H1 (cell line): ENCODE data around the gene VIT. TPM values are rescaled to one million over a fixed set of nuclear protein-coding genes. Genes with fewer than 3 reads are reported as not detected.

Experiments
- CTCF ChIA-PET: fragments of 300-600 bp; sonication (Branson Sonifier 250); formaldehyde crosslinking; loops from one replicate; lab custom pipeline; 2021; ENCODE audit not compliant: partially characterized antibody; lab: Charles Lee
- POLR2A ChIA-PET: fragments of 300-600 bp; sonication (Branson Sonifier 250); formaldehyde crosslinking; loops from one replicate; lab custom pipeline; 2021; ENCODE audit warnings: inconsistent platforms; ENCODE audit not compliant: partially characterized antibody; lab: Charles Lee
- DNase-seq, 2 experiments: peaks; one replicate each; pipeline versions ENCODE4 v3.0.0 to v3.0.0-alpha.2; 2010 to 2022; ENCODE audit warnings: low spot score in 2 of 2, low read depth in 1 of 2, mixed read lengths in 1 of 2
- FAIRE-seq: peaks from 2 replicates; lab custom pipeline; 2011; peaks lifted over from hg19 to GRCh38; lab: Jason Lieb, UNC
- H2AFZ ChIP-seq: 2 replicates; pipeline ENCODE4 v1.8.1; 2012; ENCODE audit warnings: low read length, inconsistent platforms
- H2AK5ac ChIP-seq: 2 replicates; pipeline ENCODE4 v1.6.1; 2013; ENCODE audit warnings: low read depth, low read length
- H2BK120ac ChIP-seq: replicated peaks from 2 replicates; pipeline ENCODE3; 2013; ENCODE audit warnings: low read depth, low read length, inconsistent platforms
- H2BK12ac ChIP-seq: 2 replicates; pipeline ENCODE4 v1.6.1; 2013; ENCODE audit warnings: low read depth, low read length
- H2BK15ac ChIP-seq: 2 replicates; pipeline ENCODE4 v1.6.1; 2013; ENCODE audit warnings: low read length
- H2BK20ac ChIP-seq: 2 replicates; pipeline ENCODE4 v1.6.1; 2013; ENCODE audit warnings: low read length
- H2BK5ac ChIP-seq: 2 replicates; pipeline ENCODE4 v1.6.1; 2013; ENCODE audit warnings: low read depth, low read length
- H3K14ac ChIP-seq: 2 replicates; pipeline ENCODE4 v1.6.1; 2013; ENCODE audit warnings: inconsistent platforms; ENCODE audit not compliant: insufficient read length
- H3K18ac ChIP-seq: 2 replicates; pipeline ENCODE4 v1.6.1; 2013; ENCODE audit warnings: low read length; ENCODE audit errors: extremely low read depth
- H3K23ac ChIP-seq: 2 replicates; pipeline ENCODE4 v1.6.1; 2013; ENCODE audit warnings: inconsistent platforms; ENCODE audit not compliant: insufficient read length
- H3K23me2 ChIP-seq: 2 replicates; pipeline ENCODE4 v1.6.1; 2013; ENCODE audit warnings: low read depth, low read length
- H3K27ac ChIP-seq: 2 replicates; pipeline ENCODE4 v1.6.1; 2011; ENCODE audit warnings: low read depth, low read length, inconsistent platforms
- H3K27me3 ChIP-seq, 4 experiments: replicated peaks in 1 of 4; 1 replicate in 1 of 4; 2 replicates in 3 of 4; pipeline versions ENCODE4 v1.6.1 to v1.8.1; 2011 to 2013; ENCODE audit warnings: low read length in 3 of 4, mild to moderate bottlenecking in 3 of 4, inconsistent platforms in 2 of 4, mixed read lengths in 2 of 4, moderate library complexity in 1 of 4; ENCODE audit not compliant: control insufficient read depth in 3 of 4, insufficient read depth in 3 of 4; ENCODE audit errors: extremely low read depth in 1 of 4
- H3K36me3 ChIP-seq, 4 experiments: 2 replicates each; pipeline versions ENCODE4 v1.6.1 to v1.8.1; 2011 to 2013; ENCODE audit warnings: mild to moderate bottlenecking in 4 of 4, low read length in 3 of 4, moderate library complexity in 2 of 4, control low read depth in 1 of 4, inconsistent platforms in 1 of 4; ENCODE audit not compliant: insufficient read depth in 4 of 4, control insufficient read depth in 2 of 4
- H3K4ac ChIP-seq: replicated peaks from 2 replicates; pipeline ENCODE3; 2013; ENCODE audit warnings: low read length, low read depth, mixed read lengths, inconsistent platforms; ENCODE audit not compliant: insufficient read length
- H3K4me1 ChIP-seq, 4 experiments: replicated peaks in 1 of 4; 1 replicate in 1 of 4; 2 replicates in 3 of 4; pipeline versions ENCODE4 v1.6.1 to v1.8.1; 2011 to 2013; ENCODE audit warnings: low read length in 3 of 4, inconsistent platforms in 2 of 4, mixed read lengths in 1 of 4; ENCODE audit not compliant: insufficient read depth in 4 of 4, control insufficient read depth in 3 of 4
- H3K4me2 ChIP-seq, 2 experiments: 2 replicates each; pipeline versions ENCODE4 v1.6.1 to v1.8.1; 2011 to 2013; ENCODE audit warnings: low read depth in 2 of 2, low read length in 2 of 2, control low read depth in 1 of 2, inconsistent platforms in 1 of 2, mild to moderate bottlenecking in 1 of 2; ENCODE audit not compliant: insufficient read depth in 1 of 2
- H3K4me3 ChIP-seq, 4 experiments: fragments of 200-600, 300-600 bp in 1 of 4; sonication (generic), shearing (Covaris generic), sonication (Bioruptor Twin) in 1 of 4; 2 replicates each; pipeline versions ENCODE4 v1.5.1 to v1.8.1; 2011 to 2016; ENCODE audit warnings: low read length in 4 of 4, low read depth in 3 of 4, control low read depth in 2 of 4, inconsistent platforms in 2 of 4, mild to moderate bottlenecking in 2 of 4, mixed read lengths in 1 of 4, moderate library complexity in 1 of 4; ENCODE audit not compliant: insufficient read depth in 2 of 4; ENCODE audit errors: extremely low read depth in 1 of 4
- H3K56ac ChIP-seq: replicated peaks from 2 replicates; pipeline ENCODE3; 2013; ENCODE audit warnings: low read depth, mild to moderate bottlenecking, mixed read lengths, low read length, inconsistent platforms; ENCODE audit not compliant: insufficient read length
- H3K79me1 ChIP-seq: 2 replicates; pipeline ENCODE4 v1.6.1; 2013; ENCODE audit warnings: low read depth, low read length, control low read depth
- H3K79me2 ChIP-seq, 2 experiments: 2 replicates each; pipeline versions ENCODE4 v1.6.1 to v1.8.1; 2012 to 2013; ENCODE audit warnings: low read length in 2 of 2, mild to moderate bottlenecking in 2 of 2, inconsistent platforms in 1 of 2; ENCODE audit not compliant: insufficient read depth in 2 of 2, control insufficient read depth in 1 of 2
- H3K9ac ChIP-seq, 4 experiments: replicated peaks in 1 of 4; 1 replicate in 1 of 4; 2 replicates in 3 of 4; pipeline versions ENCODE4 v1.6.1 to v1.8.1; 2011 to 2013; ENCODE audit warnings: low read depth in 3 of 4, low read length in 3 of 4, control low read depth in 2 of 4, mild to moderate bottlenecking in 2 of 4, moderate library complexity in 2 of 4, inconsistent platforms in 1 of 4; ENCODE audit errors: extremely low read depth in 1 of 4
- H3K9me3 ChIP-seq, 2 experiments: 2 replicates each; pipeline versions ENCODE4 v1.6.1 to v1.8.1; 2012 to 2013; ENCODE audit warnings: mild to moderate bottlenecking in 2 of 2, moderate library complexity in 2 of 2, control low read depth in 1 of 2, inconsistent platforms in 1 of 2, low read depth in 1 of 2, low read length in 1 of 2, mixed read lengths in 1 of 2; ENCODE audit not compliant: insufficient read depth in 2 of 2
- H4K20me1 ChIP-seq, 2 experiments: replicated peaks in 1 of 2; 2 replicates each; pipeline versions ENCODE3 to v1.8.1; 2011 to 2013; ENCODE audit warnings: inconsistent platforms in 2 of 2, low read length in 2 of 2, mild to moderate bottlenecking in 1 of 2; ENCODE audit not compliant: insufficient read depth in 2 of 2, control insufficient read depth in 1 of 2
- H4K5ac ChIP-seq: 2 replicates; pipeline ENCODE4 v1.6.1; 2013; ENCODE audit warnings: low read length, low read depth, mixed read lengths, inconsistent platforms; ENCODE audit not compliant: insufficient read length
- H4K8ac ChIP-seq: 2 replicates; pipeline ENCODE4 v1.8.0; 2013; ENCODE audit warnings: mild to moderate bottlenecking, moderate library complexity, low read length, inconsistent platforms; ENCODE audit not compliant: insufficient read depth; ENCODE audit errors: extremely low read depth
- H4K91ac ChIP-seq: replicated peaks from 2 replicates; pipeline ENCODE3; 2013; ENCODE audit warnings: low read length, mixed read lengths, inconsistent platforms; ENCODE audit not compliant: insufficient read length
- ASH2L ChIP-seq: fragments of 200-600, 300-600 bp; sonication (generic); IDR thresholded peaks from one replicate; pipeline ENCODE4 v1.7.1; 2017; ENCODE audit warnings: low read length
- CBX8 ChIP-seq: fragments of 300-800, 300-1000 bp; sonication (generic); IDR thresholded peaks from 2 replicates; pipeline ENCODE4 v1.7.1; 2016; ENCODE audit warnings: low read depth, low read length, borderline replicate concordance
- CTBP2 ChIP-seq: IDR thresholded peaks from 2 replicates; pipeline ENCODE4 v1.7.0; 2011; ENCODE audit warnings: borderline replicate concordance, mild to moderate bottlenecking, moderate library complexity, mixed read lengths, low read length; ENCODE audit not compliant: insufficient read depth, insufficient read length
- GTF2F1 ChIP-seq: IDR thresholded peaks from 2 replicates; pipeline ENCODE4 v1.6.1; 2012; ENCODE audit warnings: low read depth, low read length, improper control_type of control experiment, borderline replicate concordance
- KDM5A ChIP-seq: fragments of 200-600 bp; IDR thresholded peaks from 2 replicates; pipeline ENCODE4 v1.7.1; 2012; ENCODE audit warnings: mild to moderate bottlenecking, low read length, inconsistent platforms, mixed read lengths
- POLR2A ChIP-seq, 2 experiments: IDR thresholded peaks; 1 replicate in 1 of 2; 2 replicates in 1 of 2; pipeline ENCODE4 v1.6.1; 2011; ENCODE audit warnings: low read depth in 2 of 2, low read length in 2 of 2, mild to moderate bottlenecking in 2 of 2; ENCODE audit errors: control extremely low read depth in 1 of 2
- RBBP5 ChIP-seq: IDR thresholded peaks from 2 replicates; pipeline ENCODE4 v1.7.1; 2012; ENCODE audit warnings: low read depth, mild to moderate bottlenecking, inconsistent platforms, low read length, moderate library complexity, borderline replicate concordance
- SIRT6 ChIP-seq: IDR thresholded peaks from one replicate; pipeline ENCODE4 v1.7.1; 2012; ENCODE audit warnings: low read length, inconsistent platforms
- SP4 ChIP-seq: IDR thresholded peaks from 2 replicates; pipeline ENCODE4 v1.6.1; 2012; ENCODE audit warnings: low read length, inconsistent platforms
- WGBS, 2 experiments: shearing (Covaris generic) in 1 of 2; methylation state at CpG; one replicate each; pipeline versions ENCODE4 v1.1.6 to v1.1.7; 2013 to 2015; ENCODE audit warnings: low lambda C conversion rate in 2 of 2, mixed read lengths in 2 of 2, inconsistent platforms in 1 of 2, low coverage in 1 of 2, missing lambda C conversion rate in 1 of 2; ENCODE audit not compliant: insufficient replicate concordance in 2 of 2, insufficient coverage in 1 of 2, insufficient read length in 1 of 2; ENCODE audit errors: extremely low coverage in 1 of 2, missing lambda C conversion rate in 1 of 2; 5-methylcytosine and 5-hydroxymethylcytosine counted together
- polyA plus RNA-seq, 7 experiments: library from polyadenylated mRNA; depleted of rRNA in 3 of 7; stranded (reverse) in 5 of 7; unstranded in 2 of 7; fragments of >200 nt in 5 of 7; fragments of 200-250 nt in 2 of 7; gene quantifications; 1 replicate in 5 of 7; 2 replicates in 1 of 7; 4 replicates in 1 of 7; pipeline versions ENCODE4 v1.2.1 to v1.2.3, GENCODE V29; 2011 to 2013; ENCODE audit warnings: missing spikeins in 2 of 7, mixed read lengths in 2 of 7
- total RNA-seq: library from RNA; stranded (reverse); fragmentation: NEBNext Ultra II Directional; extraction: Animal tissue kit (Norgen Biotek cat#: 25700); gene quantifications from 2 replicates; pipeline ENCODE4 v1.2.1, GENCODE V29; 2021
- TF ChIP-seq, protein P1 (sequence below): IDR thresholded peaks from 2 replicates; pipeline ENCODE4 v1.6.1; 2012; ENCODE audit warnings: inconsistent platforms
- TF ChIP-seq, protein P2 (sequence below): IDR thresholded peaks from 2 replicates; pipeline ENCODE4 v1.6.1; 2012; ENCODE audit warnings: inconsistent platforms

VIT gene
- total and polyA plus RNA-seq, 2 of the 8 experiments (the other 6 are each of a cell fraction or from before 2014, with no cell fraction given), result 0.03 TPM; not detected in 1

DNA sequence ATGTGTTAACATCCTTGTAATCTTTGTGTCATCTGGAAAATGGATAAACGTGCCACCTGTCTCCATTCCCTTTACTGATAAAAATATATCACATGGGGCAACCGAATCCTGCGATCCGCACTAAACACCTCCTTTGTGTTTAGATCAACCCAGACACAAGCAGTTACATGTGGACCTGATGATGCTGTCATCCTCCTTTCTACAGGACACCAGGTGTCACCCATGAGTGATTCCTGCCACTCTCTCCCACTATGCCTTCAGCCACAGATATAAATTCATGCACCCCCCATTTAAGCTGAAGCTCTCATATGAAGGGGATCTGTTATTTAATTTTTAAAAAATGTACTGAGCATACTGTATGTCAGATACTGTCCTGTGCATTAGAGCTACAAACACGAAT is 81.3 kb downstream of the VIT start:
- POLR2A ChIA-PET, result no interaction called here
- CTCF ChIA-PET, result interaction anchor here (1.0 to 12.5 kb wide), 13 partner anchors 8 to 390 kb away, joined by 3 to 110 read pairs (median 5); no protein-coding TSS in a partner anchor
- H4K5ac ChIP-seq, result no peak overlapping the region
- no peaks in the 10 kb centered on the region for H3K23me2 ChIP-seq
- H3K4me3 ChIP-seq, result no peak overlapping the region
- H4K20me1 ChIP-seq, result no peaks in the 10 kb centered on the region
- no peak overlapping the region for H2BK5ac ChIP-seq
- 88% methylated on average over 5 of the region's 5 CpGs; no CpG with 5 or more reads in 1 of the 2 experiments for WGBS, 2 experiments
- no peak overlapping the region for H4K91ac ChIP-seq
- DNase-seq, result no peak
- H3K18ac ChIP-seq, result no peak overlapping the region
- H2AK5ac ChIP-seq, result no peak overlapping the region
- no peak overlapping the region for H2BK12ac ChIP-seq
- no peak overlapping the region for H3K56ac ChIP-seq
- no peak overlapping the region for H3K27ac ChIP-seq
- peaks cover 0 to 6% (median 2%) of the 10 kb centered on the region in 4 experiments; a peak in 4 of 7 replicates for H3K4me1 ChIP-seq
- H3K4me2 ChIP-seq, result no peak overlapping the region
- H3K36me3 ChIP-seq, result no peaks in the 10 kb centered on the region
- no peak overlapping the region for H2AFZ ChIP-seq
- H2BK15ac ChIP-seq, result no peak overlapping the region
- H4K8ac ChIP-seq, result no peak overlapping the region
- TF ChIP-seq SP4, result no peak
- TF ChIP-seq CTBP2, result no peak
- no peak for TF ChIP-seq SIRT6
- TF ChIP-seq KDM5A, result no peak
- no peak for TF ChIP-seq ASH2L
- TF ChIP-seq, protein P1, sequence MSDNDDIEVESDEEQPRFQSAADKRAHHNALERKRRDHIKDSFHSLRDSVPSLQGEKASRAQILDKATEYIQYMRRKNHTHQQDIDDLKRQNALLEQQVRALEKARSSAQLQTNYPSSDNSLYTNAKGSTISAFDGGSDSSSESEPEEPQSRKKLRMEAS, result no peak
- TF ChIP-seq GTF2F1, result no peak
- TF ChIP-seq CBX8, result no peak
- no peak for TF ChIP-seq RBBP5
- no peak for TF ChIP-seq POLR2A (IDR thresholded peaks at IDR 0.05; ENCODE audit: control extremely low read depth in 1 of 2, low read depth in 2 of 2, low read length in 2 of 2)
- TF ChIP-seq, protein P2, sequence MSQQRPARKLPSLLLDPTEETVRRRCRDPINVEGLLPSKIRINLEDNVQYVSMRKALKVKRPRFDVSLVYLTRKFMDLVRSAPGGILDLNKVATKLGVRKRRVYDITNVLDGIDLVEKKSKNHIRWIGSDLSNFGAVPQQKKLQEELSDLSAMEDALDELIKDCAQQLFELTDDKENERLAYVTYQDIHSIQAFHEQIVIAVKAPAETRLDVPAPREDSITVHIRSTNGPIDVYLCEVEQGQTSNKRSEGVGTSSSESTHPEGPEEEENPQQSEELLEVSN, result no peak
- TF ChIP-seq, all 59 proteins: peak for 0
- Histone ChIP-seq H2BK20ac (no peak overlapping the region), H3K9ac (no peak overlapping the region), H3K4ac (no peak overlapping the region), H3K79me1 (no peaks in the 10 kb centered on the region), H3K14ac (no peak overlapping the region), H3K27me3 (no peaks in the 10 kb centered on the region; a peak in 1 of 7 replicates), H3K23ac (no peak overlapping the region), H3K9me3 (no peaks in the 10 kb centered on the region), H2BK120ac (no peak overlapping the region), H3K79me2 (no peaks in the 10 kb centered on the region)
- no peak for FAIRE-seq
